Upper lobe of right lung (tissue), 1 donor: ENCODE results near the gene PRB2. TPM values are rescaled to one million over a fixed set of nuclear protein-coding genes. Genes with fewer than 3 reads are reported as not detected.
"Not testable (repeated sequence)": the region's sequence is repeated elsewhere in the genome, so short reads cannot be mapped to it uniquely, and the experiment has no call there.

Experiments
- ATAC-seq: fragments of 200-7000 bp; cut with Tn5 transposase; one replicate; pipeline ENCODE4 v1.9.1; 2020; ENCODE audit warnings: mild to moderate bottlenecking, moderate library complexity
- DNase-seq: peaks from one replicate; pipeline ENCODE4 v3.0.0-alpha.2; 2020
- H3K27ac ChIP-seq: fragments of 200-600 bp; one replicate; pipeline ENCODE4 v1.8.0; 2022
- H3K27me3 ChIP-seq: fragments of 200-600 bp; one replicate; pipeline ENCODE4 v1.8.0; 2022; ENCODE audit warnings: mild to moderate bottlenecking
- H3K36me3 ChIP-seq: fragments of 200-600 bp; one replicate; pipeline ENCODE4 v1.8.0; 2022
- H3K4me1 ChIP-seq: fragments of 200-600 bp; one replicate; pipeline ENCODE4 v1.8.0; 2022
- H3K4me3 ChIP-seq: fragments of 200-600 bp; one replicate; pipeline ENCODE4 v1.8.0; 2022; ENCODE audit warnings: mild to moderate bottlenecking
- H3K9me3 ChIP-seq: fragments of 200-600 bp; one replicate; pipeline ENCODE4 v1.8.0; 2022
- CTCF ChIP-seq: fragments of 200-600 bp; IDR thresholded peaks from one replicate; pipeline ENCODE4 v1.8.0; 2022; ENCODE audit warnings: antibody characterized with exemption
- intact Hi-C: fragments of 100-400 bp; cut with DNase I; formaldehyde crosslinking; loops from one replicate; pipeline ENCODE4 v1.11.0; 2022
- total RNA-seq: library from RNA; stranded (reverse); fragmentation: NEBNext Ultra II Directional; extraction: Animal tissue kit (Norgen Biotek cat#: 25700); gene quantifications from one replicate; pipeline ENCODE4 v1.2.1, GENCODE V29; 2021
- donor health status: DM: no; HTN: yes; CAD: no; lungs with severe emphysema.

The PRB2 gene
- total RNA-seq, 1 donor from 2014 or later, result not detected

GRCh38 chr12:11408096-11408495 is 12.7 kb upstream of the PRB2 start:
- ATAC-seq (no peak), DNase-seq (no peak)
- H3K36me3 ChIP-seq, result no peaks in the 10 kb centered on the region
- no peak overlapping the region for H3K27ac ChIP-seq
- no peaks in the 10 kb centered on the region for H3K27me3 ChIP-seq
- H3K4me1 ChIP-seq, result no peaks in the 10 kb centered on the region
- TF ChIP-seq CTCF, result no peak
- no peak overlapping the region for H3K4me3 ChIP-seq
- H3K9me3 ChIP-seq, result no peaks in the 10 kb centered on the region
- intact Hi-C loops, result no loop called here

DNA sequence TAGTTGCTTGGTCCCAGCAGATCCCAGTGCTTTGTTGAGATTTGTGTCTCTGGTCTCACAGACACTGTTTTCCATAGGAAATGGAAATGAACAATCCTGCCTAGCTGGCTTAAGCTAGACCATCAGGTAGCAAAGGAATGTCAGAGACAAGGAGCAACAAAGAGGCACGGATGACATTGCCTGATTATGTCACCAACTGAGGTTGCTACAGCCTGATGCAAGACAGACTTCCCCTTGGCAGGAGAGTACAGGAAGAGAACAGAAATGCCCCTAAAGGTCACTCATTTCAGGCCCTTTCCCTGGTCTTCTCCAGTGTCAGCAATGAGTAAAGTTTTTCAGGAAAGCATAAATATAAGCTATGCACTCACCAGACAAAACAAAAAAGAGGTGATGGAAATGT is 2.0 kb upstream of the PRB2 start:
- peak; percentile 51 for ATAC-seq
- Histone ChIP-seq H3K4me1 (no peaks in the 10 kb centered on the region), H3K4me3 (no peak overlapping the region)

GRCh38 chr12:11391456-11391855 is 3.9 kb downstream of the PRB2 start:
- H3K27me3 ChIP-seq, H3K9me3 ChIP-seq, intact Hi-C loops, H3K27ac ChIP-seq, H3K36me3 ChIP-seq, DNase-seq, H3K4me3 ChIP-seq, H3K4me1 ChIP-seq: not testable (repeated sequence)
- ATAC-seq, result peak; percentile 37

More for the DNA sequence above, 2.0 kb upstream of the PRB2 start:
- intact Hi-C loops, result no loop called here
- no peak for TF ChIP-seq CTCF
- H3K36me3 ChIP-seq, result no peaks in the 10 kb centered on the region
- DNase-seq, result no peak
- no peak overlapping the region for H3K27ac ChIP-seq
- no peaks in the 10 kb centered on the region for H3K9me3 ChIP-seq
- H3K27me3 ChIP-seq, result no peaks in the 10 kb centered on the region

GRCh38 chr12:11377420-11377819 is 17.9 kb downstream of the PRB2 start:
- H3K4me1 ChIP-seq, intact Hi-C loops, H3K36me3 ChIP-seq, H3K27ac ChIP-seq, DNase-seq, H3K27me3 ChIP-seq, ATAC-seq, H3K4me3 ChIP-seq: not testable (repeated sequence)
- peaks cover 21% of the 10 kb centered on the region for H3K9me3 ChIP-seq

- Histone ChIP-seq H3K4me1 (no peaks in the 10 kb centered on the region), H3K9me3 (no peaks in the 10 kb centered on the region), H3K27ac (no peak overlapping the region), H3K4me3 (no peak overlapping the region), H3K27me3 (no peaks in the 10 kb centered on the region), H3K36me3 (no peaks in the 10 kb centered on the region)
- TF ChIP-seq CTCF, result no peak
- no peak for DNase-seq
- intact Hi-C loops, result no loop called here
- ATAC-seq, result no peak
Measured at GRCh38 chr12:11361151-11361550, 34.2 kb downstream of the PRB2 start.

DNA sequence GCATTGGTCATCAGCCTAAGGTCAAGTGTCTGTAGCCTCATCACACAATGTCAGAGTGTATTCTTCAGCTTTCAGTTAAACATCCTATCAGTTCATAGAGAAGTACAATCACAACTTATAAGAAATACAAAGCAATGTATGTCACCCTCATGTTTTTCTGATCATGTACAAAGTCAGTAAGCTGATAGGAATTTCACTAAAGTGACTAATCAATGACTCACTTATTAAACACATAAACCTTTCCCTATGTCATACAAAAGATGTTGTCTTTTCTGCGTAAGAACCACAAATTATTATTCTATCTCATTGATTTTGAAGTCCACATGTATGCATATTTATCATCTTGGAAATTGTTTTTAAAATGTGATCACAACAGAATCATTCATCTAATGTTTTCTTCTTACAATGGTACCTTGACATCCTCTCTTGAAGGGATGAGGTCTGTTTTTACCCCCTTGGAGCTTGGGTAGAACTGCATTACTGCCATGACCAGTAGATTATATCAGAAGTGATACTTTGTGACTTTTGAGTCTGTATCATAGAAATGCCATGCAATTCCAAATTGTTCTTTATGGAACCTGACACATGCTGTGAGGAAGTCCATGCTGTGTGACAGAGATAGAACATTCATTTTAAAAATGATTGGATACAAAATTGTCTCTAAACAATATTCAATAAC is 35.0 kb downstream of the PRB2 start:
- H3K27ac ChIP-seq, H3K4me3 ChIP-seq, H3K27me3 ChIP-seq, H3K4me1 ChIP-seq, ATAC-seq, H3K36me3 ChIP-seq, intact Hi-C loops, DNase-seq, H3K9me3 ChIP-seq: not testable (repeated sequence)

DNA sequence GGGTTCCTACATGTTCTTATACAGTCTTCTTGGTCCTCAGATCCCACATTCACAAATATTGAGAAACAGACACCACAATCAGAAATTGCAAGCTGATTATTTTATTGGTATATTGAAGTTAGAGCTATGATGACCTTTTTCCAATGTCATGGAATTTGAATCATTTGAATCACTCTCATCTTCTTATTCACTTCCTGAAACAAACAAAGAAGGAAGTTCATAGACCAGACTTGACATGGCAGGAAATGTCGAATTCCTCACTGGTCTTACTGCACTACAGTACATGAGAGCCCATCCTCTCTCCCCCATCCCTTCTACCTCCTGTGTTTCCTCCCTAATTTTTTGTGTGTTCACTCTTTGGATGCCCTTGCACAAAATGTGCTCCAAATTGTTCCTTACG is 43.6 kb downstream of the PRB2 start:
- H3K27me3 ChIP-seq, DNase-seq, intact Hi-C loops, H3K4me3 ChIP-seq, H3K4me1 ChIP-seq, H3K27ac ChIP-seq, H3K9me3 ChIP-seq, ATAC-seq, H3K36me3 ChIP-seq: not testable (repeated sequence)

DNA sequence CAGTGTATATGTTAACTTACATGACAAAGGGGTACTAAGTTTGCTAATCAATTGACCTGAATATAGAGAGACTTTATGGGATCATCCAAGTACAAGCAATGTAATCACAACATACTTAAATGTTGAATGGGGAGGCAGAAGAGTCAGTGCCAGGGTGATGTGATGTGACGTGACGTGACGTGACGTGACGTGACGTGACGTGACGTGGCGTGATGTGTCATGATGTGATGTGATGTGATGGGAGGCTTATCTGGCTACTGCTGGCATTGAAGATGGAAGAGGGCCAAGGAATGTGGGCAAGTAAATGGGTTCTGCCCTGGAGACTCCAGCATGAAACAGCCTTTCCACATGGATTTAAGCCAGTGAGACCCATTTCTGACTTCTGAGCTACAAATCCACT is 46.9 kb downstream of the PRB2 start:
- Histone ChIP-seq H3K36me3 (no peaks in the 10 kb centered on the region), H3K4me3 (no peak overlapping the region), H3K4me1 (no peaks in the 10 kb centered on the region), H3K9me3 (no peaks in the 10 kb centered on the region), H3K27ac (no peak overlapping the region), H3K27me3 (no peaks in the 10 kb centered on the region)
- intact Hi-C loops, result no loop called here
- ATAC-seq, result no peak
- no peak for TF ChIP-seq CTCF
- no peak for DNase-seq
